ENCODE results near the gene POLDIP3.
A peak's percentile ranks its signal among the peaks of the same experiment; 100 is the strongest.

Gene POLDIP3, protein sequence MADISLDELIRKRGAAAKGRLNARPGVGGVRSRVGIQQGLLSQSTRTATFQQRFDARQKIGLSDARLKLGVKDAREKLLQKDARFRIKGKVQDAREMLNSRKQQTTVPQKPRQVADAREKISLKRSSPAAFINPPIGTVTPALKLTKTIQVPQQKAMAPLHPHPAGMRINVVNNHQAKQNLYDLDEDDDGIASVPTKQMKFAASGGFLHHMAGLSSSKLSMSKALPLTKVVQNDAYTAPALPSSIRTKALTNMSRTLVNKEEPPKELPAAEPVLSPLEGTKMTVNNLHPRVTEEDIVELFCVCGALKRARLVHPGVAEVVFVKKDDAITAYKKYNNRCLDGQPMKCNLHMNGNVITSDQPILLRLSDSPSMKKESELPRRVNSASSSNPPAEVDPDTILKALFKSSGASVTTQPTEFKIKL

DNA sequence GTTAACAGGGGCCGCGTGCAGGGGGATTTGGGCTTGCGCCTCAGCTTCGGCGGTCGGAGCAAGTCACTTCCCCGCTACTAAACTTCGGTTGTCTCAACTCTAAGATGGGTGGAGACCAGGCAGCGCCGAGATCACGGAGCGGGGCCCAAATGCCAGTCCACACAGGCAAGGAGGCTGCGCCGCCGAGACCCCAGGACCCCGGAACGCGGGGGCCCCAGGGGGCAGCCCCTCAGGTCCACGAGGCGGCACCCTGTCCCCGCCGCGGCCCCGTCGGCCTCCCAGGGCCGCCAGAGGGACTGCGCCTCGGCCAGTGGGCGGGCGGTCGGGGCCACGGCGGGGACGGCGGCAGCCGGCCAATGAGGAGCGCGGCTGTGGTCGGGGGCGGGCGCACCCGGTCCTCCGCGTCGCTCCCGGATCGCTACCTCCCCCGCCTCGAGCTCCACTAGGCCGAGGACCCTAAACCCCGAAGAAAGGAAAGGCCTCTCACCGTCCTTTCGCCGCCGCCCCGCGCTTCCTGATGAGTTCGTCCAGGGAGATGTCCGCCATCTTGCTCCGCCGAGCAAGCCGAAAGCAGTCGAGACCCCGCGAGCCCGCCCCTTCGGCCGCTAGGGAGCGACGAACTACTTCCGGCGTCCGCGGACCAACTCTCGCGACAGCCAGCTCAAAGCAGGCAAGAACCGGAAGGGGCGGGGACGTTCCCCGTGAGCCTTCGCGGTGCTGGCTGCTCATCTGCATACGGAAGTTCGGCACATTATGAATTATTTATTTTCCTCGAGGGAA lies at the start of gene POLDIP3:
Gene POLDIP3 (minus strand): TSS at position 572 of the 780 bp plus-strand sequence. CDS start 26 bp downstream, at position 546.
- DNase-seq, result peak; percentile 99

DNA sequence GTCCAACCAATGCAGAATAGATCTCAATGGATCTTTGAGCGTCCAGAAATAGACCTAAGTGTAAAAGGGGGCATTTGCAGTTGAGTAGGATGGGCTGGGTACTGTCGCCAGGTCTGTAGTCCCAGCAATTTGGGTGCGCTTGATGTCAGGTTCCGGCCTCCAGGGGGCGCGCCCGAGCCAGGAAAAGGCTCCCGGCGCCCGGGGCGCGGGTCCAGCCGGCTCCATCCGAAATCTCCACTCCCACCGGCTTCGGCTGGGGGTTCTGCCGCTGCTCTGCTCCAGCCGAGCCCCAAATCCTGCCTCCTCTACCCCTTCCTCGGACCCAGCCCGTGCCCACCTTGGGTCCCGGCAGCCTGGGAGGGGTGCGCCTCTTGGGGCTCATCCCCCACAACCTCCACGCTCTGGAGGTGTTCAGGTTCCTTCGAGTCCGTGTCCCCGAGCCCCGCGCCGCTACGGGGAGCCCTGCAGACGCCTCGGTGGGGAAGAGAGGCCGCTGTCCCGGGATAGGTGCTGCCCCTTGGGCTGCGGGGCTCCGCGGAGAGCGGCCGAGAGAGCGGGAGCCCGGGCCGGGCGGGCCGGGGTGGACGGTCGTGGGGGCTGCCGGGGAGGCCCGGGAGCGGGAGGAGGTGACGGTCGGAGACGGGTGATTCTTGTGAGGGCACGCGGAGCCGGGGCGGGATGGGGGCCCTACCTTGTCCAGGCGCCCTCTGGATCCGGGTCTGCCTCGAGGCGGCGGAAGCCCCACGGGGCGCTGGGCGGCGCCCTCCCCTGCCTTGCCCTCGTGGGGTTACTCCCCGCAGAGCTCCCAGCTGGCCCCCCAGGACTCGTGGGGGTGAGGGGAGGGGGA lies 47.5 kb upstream of the POLDIP3 start:
- peak; percentile 85 for DNase-seq

DNA sequence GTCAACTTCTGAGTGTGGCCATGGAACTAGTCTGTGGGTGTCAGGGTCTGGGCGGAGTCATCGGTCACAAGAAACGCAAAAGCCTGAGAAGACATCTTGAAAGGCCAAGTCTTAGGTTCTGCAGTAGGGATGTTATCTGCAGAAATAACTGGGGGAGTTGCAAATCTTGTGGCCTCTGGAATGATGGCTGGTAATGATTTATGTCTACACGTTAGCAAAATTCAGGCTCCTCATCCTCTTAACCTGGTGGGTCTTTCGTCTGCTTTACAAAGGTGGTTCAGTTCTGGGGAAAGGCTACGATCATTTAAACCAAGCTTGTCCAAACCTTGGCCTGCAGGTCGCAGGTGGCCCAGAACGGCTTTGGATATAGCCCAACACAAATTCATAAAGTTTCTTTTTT lies 41.9 kb upstream of the POLDIP3 start:
- DNase-seq, result no peak

- DNase-seq, result no peak
These were observed 41.0 kb upstream of the POLDIP3 start for GRCh38 chr22:42655693-42656092.

DNA sequence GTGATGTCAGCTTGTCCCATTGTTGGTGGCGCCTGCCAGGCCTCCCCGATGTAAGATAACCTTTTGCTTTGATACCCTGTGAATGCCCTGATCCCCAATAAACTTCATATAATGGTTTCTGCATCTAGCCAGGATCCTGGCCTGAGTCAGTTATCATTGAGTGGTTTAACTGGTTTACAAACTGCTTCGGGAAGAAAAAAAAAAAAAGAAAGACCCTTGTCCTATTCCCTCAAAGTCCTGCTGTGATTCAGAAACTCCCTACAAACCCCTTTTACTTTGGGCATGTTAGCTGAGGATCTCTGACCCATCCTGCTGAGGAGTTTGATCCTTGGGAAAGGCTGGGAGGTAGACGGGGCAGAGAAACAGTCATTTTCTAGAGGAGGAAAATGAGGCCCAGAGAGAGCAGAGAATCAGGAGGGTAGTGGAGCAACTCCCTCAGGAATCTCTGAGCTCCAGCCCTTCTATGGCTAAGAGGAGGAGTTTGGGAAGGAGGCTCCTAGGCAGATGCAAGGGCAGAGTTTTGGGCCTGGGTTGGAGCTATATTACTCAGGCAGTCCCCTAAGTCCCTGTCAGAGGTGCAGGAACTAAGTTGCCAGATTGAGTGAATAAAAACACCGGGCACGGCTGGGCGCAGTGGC lies 39.9 kb upstream of the POLDIP3 start:
- DNase-seq, result no peak

DNA sequence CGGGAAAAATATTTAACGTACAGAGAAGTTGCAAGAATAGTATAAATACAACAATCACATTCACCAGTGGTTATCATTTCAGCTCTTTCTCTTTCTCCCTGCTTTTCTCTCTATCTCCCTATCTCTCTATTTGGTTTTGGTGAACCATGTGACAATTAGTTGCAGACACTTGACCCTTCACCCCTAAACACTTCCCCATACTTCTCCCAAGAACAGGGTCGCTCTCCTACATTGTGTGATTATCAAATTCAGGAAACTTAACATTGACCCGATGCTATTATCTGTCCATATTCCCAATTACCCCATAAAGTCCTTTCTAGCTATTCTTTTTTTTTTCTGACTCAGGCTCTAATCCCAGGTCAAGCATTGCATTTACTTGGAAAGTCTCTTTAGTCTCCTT lies 39.3 kb upstream of the POLDIP3 start:
- no peak for DNase-seq

- DNase-seq, result no peak
These were observed 36.5 kb upstream of the POLDIP3 start for GRCh38 chr22:42651134-42651533.

DNA sequence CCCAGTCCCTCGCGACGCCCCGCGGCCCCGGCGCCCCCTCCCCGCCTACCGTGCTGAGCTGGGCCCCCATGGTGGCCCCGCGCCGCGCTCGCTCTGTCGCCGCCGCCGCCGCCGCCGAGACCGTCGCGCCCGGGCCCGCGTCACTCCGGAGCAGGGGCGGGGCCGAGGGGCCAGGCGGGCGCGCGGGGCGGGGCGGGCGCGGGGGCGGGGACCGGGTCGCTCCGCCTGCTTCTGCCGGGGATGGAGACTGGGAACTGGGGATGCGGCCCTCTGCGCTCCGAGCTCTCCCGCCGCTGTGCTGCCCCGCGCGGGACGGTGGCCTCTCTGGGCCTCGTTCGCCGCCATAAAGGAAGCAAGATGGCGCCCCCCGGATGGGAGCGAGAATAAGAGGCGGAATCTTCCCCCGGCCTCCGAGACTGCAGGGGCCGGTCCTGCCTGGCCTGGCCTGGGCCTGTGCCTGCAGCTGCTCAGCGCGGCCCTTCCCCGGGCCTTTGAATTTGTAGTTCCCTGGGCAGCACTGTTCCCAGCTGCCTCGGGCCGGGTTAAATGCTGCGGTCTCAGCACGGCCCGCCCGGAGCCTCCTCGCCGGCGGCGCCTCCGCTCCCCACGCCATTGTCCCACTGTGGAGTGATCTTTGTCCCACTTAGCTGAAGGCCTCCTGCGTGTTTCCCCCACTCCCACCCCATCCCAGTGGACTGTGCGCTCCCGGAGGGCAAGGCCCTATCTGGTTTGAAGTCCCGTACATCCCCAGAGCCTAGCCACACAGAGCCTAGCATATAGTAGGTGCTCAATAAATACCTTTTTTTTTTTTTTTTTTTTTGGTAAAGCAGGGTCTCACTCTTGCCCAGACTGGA lies 34.8 kb upstream of the POLDIP3 start, which contains the start of gene CYB5R3:
Gene CYB5R3 (minus strand): TSS at position 147 of the 854 bp plus-strand sequence. CDS start 77 bp downstream, at position 70.
- DNase-seq, result peak; percentile 76

- DNase-seq, result peak; percentile 41
These were observed 33.9 kb upstream of the POLDIP3 start for GRCh38 chr22:42648368-42649245.

- DNase-seq, result no peak
These were observed 33.3 kb upstream of the POLDIP3 start for GRCh38 chr22:42648017-42648367.

- no peak for DNase-seq
These were observed 32.2 kb upstream of the POLDIP3 start for GRCh38 chr22:42646569-42647525.

DNA sequence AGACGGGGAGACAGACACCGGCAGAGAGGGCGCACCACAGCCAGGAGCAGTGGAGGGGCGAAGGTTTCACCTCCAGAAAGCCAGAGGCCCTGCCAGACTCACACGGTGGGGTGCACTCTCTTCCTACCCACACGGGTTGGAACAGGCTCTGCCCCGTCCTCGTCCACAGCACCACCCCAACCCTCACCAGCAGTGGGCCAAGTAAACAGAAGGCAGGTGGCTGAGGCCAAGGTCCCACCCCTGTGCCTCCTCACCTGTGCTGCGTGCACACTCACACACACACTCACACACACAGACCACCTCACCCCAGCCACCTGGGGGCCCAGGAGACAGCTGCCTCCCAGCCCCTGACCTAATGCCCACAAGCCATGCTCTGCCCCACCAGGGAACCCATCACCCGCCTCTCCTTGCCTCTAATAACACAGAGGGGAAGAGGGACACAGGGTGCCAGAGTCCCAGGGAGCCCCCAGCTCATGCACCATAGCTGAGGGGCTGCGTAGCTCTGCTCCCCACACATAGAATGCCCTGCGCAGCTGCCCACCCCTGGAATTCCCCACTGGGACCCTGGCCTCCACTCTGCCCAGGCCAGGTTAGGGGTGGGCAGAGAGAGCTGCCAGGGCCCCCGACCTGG lies 31.4 kb upstream of the POLDIP3 start:
- DNase-seq, result no peak

DNA sequence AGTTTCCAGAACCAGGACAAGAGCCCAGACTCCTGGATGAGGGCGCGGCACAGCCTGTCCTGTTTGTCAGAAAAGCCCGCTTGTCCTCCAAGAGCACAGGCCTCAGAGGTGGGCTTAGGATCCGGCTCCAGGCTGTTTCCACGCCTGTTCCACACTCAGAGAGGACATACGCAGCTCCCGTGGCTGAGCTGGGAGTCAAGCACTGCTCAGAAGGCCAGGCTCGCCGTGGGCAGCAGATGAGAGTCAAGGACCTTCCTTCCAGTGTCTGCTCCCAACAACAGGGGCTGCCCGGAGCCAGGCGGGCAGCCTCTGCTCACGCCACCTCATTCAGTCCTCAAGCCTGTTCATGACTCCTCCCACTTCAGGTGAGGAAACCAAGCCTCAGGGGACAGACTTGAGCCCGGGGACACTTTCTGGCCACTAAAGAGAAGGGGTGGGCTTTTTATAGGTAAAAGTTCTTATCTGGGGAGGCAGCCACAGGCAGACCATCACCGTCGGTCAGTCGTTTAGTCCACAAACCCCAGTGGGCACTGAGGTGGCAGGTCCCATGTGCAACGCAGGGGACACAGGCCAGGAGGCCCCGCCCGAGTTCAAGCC lies 30.8 kb upstream of the POLDIP3 start:
- DNase-seq, result no peak

DNA sequence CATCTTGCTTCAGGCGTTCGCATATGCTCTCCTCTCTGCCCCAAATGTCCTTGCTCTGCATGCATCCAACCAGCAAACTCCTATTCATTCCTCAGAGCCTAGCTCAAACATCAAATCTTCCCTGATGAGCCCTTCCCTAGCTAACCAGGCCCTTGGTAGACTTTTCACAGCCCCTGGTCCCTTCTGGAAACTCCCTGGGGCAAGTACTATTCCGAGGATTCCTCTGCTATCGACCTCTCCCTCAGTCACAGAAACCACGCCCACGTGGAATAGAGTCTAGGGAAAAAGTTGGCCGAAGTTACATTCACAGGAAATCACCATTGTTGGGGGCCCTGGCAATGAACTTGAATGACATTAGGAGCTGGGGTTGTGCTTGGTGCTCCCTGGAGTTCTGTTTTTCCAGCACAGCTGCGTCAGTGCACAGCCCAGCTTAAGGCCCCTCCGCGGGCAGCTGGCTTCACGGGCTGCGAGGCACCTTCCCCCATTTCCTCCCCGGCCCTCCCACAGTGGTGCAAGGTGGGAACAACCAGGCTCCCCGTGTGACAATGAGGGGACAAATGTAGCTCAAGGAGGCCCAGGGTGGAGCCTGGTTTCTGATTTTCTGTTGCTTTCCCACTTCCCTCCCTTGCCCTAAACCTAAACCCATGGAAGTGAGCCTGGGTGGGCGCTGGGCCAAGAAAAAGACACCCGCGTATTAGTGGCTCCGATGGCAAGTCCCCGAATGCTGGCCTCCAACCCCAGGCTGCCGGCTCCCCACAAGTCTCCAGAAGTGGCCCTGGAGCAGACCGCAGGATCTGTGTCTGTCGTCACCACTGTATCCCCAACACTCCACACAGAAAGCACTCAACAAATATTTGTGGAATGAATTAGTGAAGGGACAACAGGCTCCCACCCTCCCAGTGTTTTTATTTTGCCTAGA lies 30.0 kb upstream of the POLDIP3 start:
- DNase-seq, result no peak

DNA sequence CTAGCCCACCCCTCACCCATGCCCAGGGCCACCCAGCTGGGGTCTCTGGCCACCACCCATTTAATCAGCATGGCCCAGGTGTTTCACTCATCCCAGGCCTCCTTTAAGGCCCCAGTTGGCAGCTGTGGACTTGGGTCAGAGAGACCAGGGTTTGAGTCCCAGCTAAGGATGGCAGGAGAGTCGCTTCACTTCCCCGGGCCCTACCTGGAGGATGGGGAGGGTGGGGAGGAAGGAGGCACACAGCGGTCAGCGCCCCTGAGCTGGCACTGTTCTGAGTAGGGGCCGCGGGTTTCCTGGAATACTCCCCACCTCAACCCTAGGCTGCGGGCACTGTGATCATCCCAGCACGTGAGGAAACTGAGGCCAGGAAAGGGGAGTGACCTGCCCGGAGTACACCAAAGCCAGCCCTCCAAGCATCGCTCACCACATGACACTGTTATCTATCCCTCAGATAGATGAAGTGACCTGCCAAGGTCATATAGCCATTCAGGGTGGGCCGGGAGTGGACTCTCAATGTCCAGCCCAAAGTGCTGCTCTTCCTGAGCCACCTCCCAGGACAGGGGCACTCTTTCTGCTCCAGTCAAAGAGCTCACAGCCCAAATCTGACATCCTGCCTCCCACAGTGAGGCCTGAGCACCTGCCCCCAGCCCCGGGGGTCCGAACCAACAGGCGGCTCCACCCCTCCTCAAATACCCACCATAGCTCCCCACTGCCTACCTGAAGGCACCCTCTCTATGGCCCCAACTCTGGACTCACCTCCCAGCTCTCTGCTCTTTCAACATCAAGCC lies 29.1 kb upstream of the POLDIP3 start:
- DNase-seq, result no peak
